Fibroblast of lung (primary cell): Measurements from ENCODE around the gene SPSB2.

Experiments
- EZH2 ChIP-seq: IDR thresholded peaks from 2 replicates; pipeline ENCODE4 v1.5.1; 2012; ENCODE audit warnings: low read length, control low read depth, mild to moderate bottlenecking; ENCODE audit errors: missing control alignments
- TF ChIP-seq, protein P1 (sequence below), 2 donors: IDR thresholded peaks in 1 of 2; conservative IDR thresholded peaks in 1 of 2; 1 replicate in 1 of 2; 2 replicates in 1 of 2; pipeline ENCODE4 v1.5.1; 2011 to 2012; ENCODE audit warnings: low read length in 2 of 2, control low read depth in 1 of 2, inconsistent platforms in 1 of 2, low read depth in 1 of 2, mild to moderate bottlenecking in 1 of 2

DNA sequence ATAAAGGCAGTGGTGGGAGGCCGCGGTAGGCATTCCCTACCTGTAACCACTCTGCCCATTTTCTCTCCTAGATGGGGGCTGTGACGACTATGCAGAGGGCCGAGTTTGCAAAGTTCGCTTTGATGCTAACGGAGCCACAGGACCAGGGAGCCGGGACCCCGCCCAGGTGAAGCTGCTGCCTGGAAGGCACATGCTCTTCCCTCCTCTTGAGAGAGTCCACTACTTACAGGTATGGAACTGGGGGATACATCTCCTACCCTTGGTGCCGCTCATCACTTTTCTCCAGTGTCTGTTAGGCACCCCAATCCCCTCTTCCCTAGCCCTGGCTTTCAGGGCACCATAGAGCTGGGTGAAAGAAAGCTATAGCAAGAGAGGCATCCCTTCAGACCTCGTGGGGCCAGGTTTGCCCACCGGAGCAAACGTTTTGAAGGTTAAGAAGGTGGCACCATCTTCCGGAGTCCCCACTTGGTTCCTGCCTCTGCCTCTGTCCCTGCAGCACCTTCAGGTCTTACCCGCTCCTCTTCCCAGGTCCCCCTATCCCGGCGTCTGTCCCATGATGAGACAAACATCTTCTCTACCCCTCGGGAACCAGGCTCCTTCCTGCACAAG is 46.9 kb downstream of the SPSB2 start:
- TF ChIP-seq, protein P1, sequence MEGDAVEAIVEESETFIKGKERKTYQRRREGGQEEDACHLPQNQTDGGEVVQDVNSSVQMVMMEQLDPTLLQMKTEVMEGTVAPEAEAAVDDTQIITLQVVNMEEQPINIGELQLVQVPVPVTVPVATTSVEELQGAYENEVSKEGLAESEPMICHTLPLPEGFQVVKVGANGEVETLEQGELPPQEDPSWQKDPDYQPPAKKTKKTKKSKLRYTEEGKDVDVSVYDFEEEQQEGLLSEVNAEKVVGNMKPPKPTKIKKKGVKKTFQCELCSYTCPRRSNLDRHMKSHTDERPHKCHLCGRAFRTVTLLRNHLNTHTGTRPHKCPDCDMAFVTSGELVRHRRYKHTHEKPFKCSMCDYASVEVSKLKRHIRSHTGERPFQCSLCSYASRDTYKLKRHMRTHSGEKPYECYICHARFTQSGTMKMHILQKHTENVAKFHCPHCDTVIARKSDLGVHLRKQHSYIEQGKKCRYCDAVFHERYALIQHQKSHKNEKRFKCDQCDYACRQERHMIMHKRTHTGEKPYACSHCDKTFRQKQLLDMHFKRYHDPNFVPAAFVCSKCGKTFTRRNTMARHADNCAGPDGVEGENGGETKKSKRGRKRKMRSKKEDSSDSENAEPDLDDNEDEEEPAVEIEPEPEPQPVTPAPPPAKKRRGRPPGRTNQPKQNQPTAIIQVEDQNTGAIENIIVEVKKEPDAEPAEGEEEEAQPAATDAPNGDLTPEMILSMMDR (conservative IDR thresholded peaks at IDR 0.05 in 1 of 2, IDR thresholded peaks at IDR 0.05 in 1 of 2; ENCODE audit: low read depth in 1 of 2, low read length in 2 of 2) = no peak
- no peak for TF ChIP-seq EZH2
